Effector memory CD4-positive, alpha-beta T cell (primary cell): ENCODE measurements around the gene MISP.
"Not testable (repeated sequence)": the region's sequence is repeated elsewhere in the genome, so short reads cannot be mapped to it uniquely, and the experiment has no call there.

Experiments used
- DNase-seq, 3 donors: peaks; one replicate each; pipeline ENCODE4 v3.0.0-alpha.2; 2020
- H3K27ac ChIP-seq: 2 replicates; pipeline ENCODE4 v1.7.0; 2013; ENCODE audit warnings: mild to moderate bottlenecking, low read length, moderate library complexity; ENCODE audit not compliant: insufficient read depth, poor library complexity, severe bottlenecking
- H3K27me3 ChIP-seq: replicated peaks from 2 replicates; pipeline ENCODE4 v1.7.0; 2013; ENCODE audit warnings: mild to moderate bottlenecking, low read length; ENCODE audit not compliant: insufficient read depth, control insufficient read depth, poor library complexity, severe bottlenecking
- H3K36me3 ChIP-seq: 2 replicates; pipeline ENCODE4 v1.7.0; 2013; ENCODE audit warnings: mild to moderate bottlenecking, low read length, moderate library complexity; ENCODE audit not compliant: control insufficient read depth, insufficient read depth
- H3K4me1 ChIP-seq: 2 replicates; pipeline ENCODE4 v1.7.0; 2013; ENCODE audit warnings: low read length, mild to moderate bottlenecking; ENCODE audit not compliant: control insufficient read depth, insufficient read depth, poor library complexity, severe bottlenecking
- H3K4me3 ChIP-seq: 2 replicates; pipeline ENCODE4 v1.7.0; 2013; ENCODE audit warnings: low read length, low read depth, mild to moderate bottlenecking; ENCODE audit not compliant: insufficient read depth, poor library complexity, severe bottlenecking
- H3K9me3 ChIP-seq: 2 replicates; pipeline ENCODE4 v1.7.0; 2013; ENCODE audit warnings: mild to moderate bottlenecking, low read length, moderate library complexity; ENCODE audit not compliant: control insufficient read depth
- total RNA-seq, 3 donors: gene quantifications; one replicate each; lab custom pipeline; 2026; lab: John Stamatoyannopoulos, UW

MISP gene
- 0 reads per million in 3 donors for total RNA-seq

- H3K36me3 ChIP-seq: no peaks in the 10 kb centered on the region
- H3K4me1 ChIP-seq: no peaks in the 10 kb centered on the region
- no peak for DNase-seq
- no peak within 1 kb of the TSS for H3K4me3 ChIP-seq
- H3K27me3 ChIP-seq: no peaks in the 10 kb centered on the region
- H3K27ac ChIP-seq: no peak within 1 kb of the TSS
- no peaks in the 10 kb centered on the region for H3K9me3 ChIP-seq
Measured at GRCh38 chr19:750640-751423, at the start of gene MISP. Gene MISP, plus strand, starts transcription at chr19:751112. Its CDS starts 5,835 bp downstream, at chr19:756947.

DNA sequence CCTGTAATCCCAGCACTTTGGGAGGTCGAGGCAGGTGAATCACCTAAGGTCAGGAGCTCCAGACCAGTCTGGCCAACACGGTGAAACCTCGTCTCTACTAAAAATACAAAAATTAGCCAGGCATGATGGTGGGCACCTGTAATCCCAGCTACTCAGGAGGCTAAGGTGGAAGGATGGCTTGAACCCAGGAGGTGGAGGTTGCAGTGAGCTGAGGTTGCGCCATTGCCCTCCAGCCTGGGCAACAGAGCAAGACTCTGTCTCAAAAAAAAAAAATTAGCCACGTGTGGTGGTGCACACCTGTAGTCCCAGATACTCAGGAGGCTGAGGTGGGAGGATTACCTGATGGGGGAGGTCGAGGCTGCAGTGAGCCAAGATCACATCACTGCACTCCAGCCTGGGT, 48.1 kb upstream of the MISP start:
- not testable (repeated sequence) for H3K27me3 ChIP-seq, H3K36me3 ChIP-seq, DNase-seq, H3K9me3 ChIP-seq, H3K4me3 ChIP-seq, H3K27ac ChIP-seq
- peaks cover 12% of the 10 kb centered on the region for H3K4me1 ChIP-seq

GRCh38 chr19:703329-703650, 47.6 kb upstream of the MISP start:
- Histone ChIP-seq H3K27me3 (peaks cover 7% of the 10 kb centered on the region), H3K27ac (no peak overlapping the region), H3K9me3 (no peaks in the 10 kb centered on the region), H3K4me3 (no peak overlapping the region), H3K36me3 (no peaks in the 10 kb centered on the region), H3K4me1 (peaks cover 12% of the 10 kb centered on the region)
- no peak for DNase-seq

GRCh38 chr19:703651-704446, 47.1 kb upstream of the MISP start:
- peaks cover 10% of the 10 kb centered on the region for H3K27me3 ChIP-seq
- no peaks in the 10 kb centered on the region for H3K9me3 ChIP-seq
- peaks cover 12% of the 10 kb centered on the region for H3K4me1 ChIP-seq
- H3K27ac ChIP-seq: no peak overlapping the region
- DNase-seq: peak; percentile 37 to 63 (median 63)
- no peaks in the 10 kb centered on the region for H3K36me3 ChIP-seq
- no peak overlapping the region for H3K4me3 ChIP-seq

- peaks cover 12% of the 10 kb centered on the region for H3K27me3 ChIP-seq
- no peak for DNase-seq
- no peaks in the 10 kb centered on the region for H3K9me3 ChIP-seq
- H3K4me1 ChIP-seq: peaks cover 12% of the 10 kb centered on the region
- H3K36me3 ChIP-seq: no peaks in the 10 kb centered on the region
- H3K4me3 ChIP-seq: no peak overlapping the region
- no peak overlapping the region for H3K27ac ChIP-seq
Measured at GRCh38 chr19:704447-704741, 46.5 kb upstream of the MISP start.

DNA sequence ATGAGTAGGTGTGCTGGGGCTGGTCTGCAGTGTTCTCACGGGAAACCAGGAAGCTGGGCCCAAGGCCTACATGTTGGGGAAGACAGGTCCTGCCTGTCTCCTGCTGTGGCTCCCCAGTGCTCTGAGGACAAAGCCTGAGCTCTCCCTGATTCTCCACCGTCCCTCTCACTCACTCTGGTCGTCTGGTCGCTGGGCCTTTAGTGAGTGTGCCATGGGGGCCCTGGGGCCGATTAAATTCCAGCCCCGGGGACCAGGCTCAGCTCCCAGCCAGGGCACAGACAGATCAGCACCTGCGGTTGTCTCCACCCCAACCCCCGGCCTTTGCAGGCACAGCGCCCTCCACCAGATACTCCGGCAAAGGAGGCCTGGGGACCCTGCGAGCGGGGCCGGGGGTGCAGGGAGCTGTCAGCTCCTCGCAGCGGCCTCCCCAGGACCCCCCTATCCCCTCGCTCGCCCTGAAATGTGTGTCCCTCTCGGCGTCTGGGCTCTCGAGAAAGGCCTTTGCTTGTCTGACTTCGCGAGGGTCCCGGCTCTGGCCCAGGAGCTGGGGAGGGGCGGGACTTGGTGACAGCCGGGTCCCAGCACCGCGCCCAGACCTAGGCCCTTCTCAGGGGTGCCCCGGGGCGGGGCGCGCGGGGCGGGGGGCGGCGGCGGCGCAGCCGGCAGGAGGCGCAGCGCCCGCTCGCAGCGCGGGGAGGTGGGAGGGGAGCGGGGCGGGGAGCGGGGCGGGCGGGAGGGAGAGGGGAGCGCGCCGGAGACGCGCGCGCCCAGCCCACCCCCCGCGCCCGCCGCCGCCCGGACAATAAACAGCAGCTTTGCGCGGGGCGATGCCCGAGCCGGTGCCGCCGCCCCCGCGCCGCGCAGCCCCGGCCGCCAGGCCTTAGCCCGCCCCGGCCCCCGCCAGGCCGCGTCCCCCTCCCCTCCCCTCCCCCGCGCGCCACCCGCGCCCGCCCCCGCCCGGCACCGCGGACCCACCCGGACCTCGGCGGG, 42.5 kb upstream of the MISP start, which contains the start of gene PALM:
TSS of gene PALM (plus strand) at position 782 of the 990 bp plus-strand sequence. CDS start 212 bp downstream, outside the sequence.
- H3K27ac ChIP-seq: no peak within 1 kb of the TSS
- no peak for DNase-seq
- no peak within 1 kb of the TSS for H3K4me3 ChIP-seq
- no peaks in the 10 kb centered on the region for H3K9me3 ChIP-seq
- H3K36me3 ChIP-seq: no peaks in the 10 kb centered on the region
- peaks cover 11% of the 10 kb centered on the region for H3K4me1 ChIP-seq
- peaks cover 17% of the 10 kb centered on the region for H3K27me3 ChIP-seq

DNA sequence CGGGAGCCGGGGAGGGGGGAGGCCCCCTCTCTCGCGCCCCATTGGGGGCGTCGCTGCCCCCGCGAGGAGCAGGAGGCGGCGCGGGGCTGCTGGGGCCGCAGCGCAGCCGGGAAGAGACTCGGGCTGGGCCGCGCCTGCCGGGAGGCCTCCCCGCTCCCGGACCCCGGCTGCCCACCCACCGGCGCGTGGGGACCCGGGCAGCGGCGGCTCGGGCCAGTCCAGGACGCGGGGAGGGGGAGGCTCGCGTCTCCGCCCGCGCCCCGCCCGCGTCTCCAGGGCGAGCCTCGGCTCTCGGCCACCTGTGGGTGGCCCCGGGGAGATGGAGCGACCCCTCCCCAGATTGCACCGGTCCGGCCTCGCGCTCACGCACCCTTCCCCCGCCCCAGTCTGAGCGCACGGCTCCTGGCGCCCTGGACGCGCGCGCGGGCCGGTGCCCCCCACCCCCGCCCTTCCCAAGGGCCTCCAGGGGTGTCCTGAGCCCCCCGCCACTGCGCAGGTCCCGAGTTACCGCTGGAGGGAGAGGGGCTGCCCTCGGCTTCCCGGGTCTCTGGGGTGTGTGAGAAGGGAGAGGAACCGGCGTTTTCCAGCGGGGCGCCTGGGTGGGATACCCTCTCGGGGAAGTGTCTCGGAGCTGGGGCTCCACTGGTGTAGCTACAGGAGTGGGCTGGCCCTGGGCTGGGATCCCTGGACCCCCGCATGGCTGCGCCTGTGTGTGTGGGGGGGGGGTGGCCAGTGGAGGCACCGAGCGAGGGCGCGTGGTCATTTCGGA, 41.5 kb upstream of the MISP start:
- Histone ChIP-seq H3K27me3 (peaks cover 17% of the 10 kb centered on the region), H3K36me3 (no peaks in the 10 kb centered on the region), H3K4me3 (no peak overlapping the region), H3K4me1 (peaks cover 4% of the 10 kb centered on the region), H3K27ac (no peak overlapping the region), H3K9me3 (no peaks in the 10 kb centered on the region)
- no peak for DNase-seq

GRCh38 chr19:709965-710571, 40.8 kb upstream of the MISP start:
- no peaks in the 10 kb centered on the region for H3K36me3 ChIP-seq
- H3K4me3 ChIP-seq: no peak overlapping the region
- H3K4me1 ChIP-seq: no peaks in the 10 kb centered on the region
- no peak for DNase-seq
- peaks cover 17% of the 10 kb centered on the region for H3K27me3 ChIP-seq
- H3K9me3 ChIP-seq: no peaks in the 10 kb centered on the region
- no peak overlapping the region for H3K27ac ChIP-seq

DNA sequence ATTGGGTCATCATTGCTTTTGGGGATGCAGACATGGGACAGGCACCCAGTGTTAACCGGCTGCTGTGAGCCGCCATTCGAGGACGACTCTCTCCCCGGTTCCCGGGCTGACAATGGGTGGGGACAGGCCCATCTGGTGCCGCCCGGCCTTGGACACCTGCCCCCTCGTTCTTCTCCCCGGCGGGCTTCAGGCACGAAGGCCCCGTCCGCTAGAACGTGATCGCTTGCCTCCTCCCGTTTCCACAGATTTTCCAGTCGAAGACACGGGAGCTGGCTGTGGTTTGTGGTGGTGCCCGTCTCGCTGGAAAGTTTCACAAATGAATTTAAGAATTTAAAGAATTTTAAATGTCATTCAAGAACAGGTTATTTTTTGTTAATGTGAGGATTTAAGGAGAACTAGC, 40.1 kb upstream of the MISP start:
- Histone ChIP-seq H3K27me3 (peaks cover 17% of the 10 kb centered on the region), H3K27ac (no peak overlapping the region), H3K4me3 (no peak overlapping the region)

More for the DNA sequence above, 40.1 kb upstream of the MISP start:
- no peak for DNase-seq
- Histone ChIP-seq H3K4me1 (no peaks in the 10 kb centered on the region), H3K36me3 (no peaks in the 10 kb centered on the region), H3K9me3 (no peaks in the 10 kb centered on the region)
